Stimulated activated CD8-positive, alpha-beta memory T cell treated with anti-CD3 and anti-CD28 coated beads, Interleukin-15, amount 100 ng/mL, for 1 hour (primary cell): ENCODE results near the gene SLC35F3.
A peak's percentile ranks its signal among the peaks of the same experiment; 100 is the strongest.
"Not testable (repeated sequence)": the region's sequence is repeated elsewhere in the genome, so short reads cannot be mapped to it uniquely, and the experiment has no call there.

ENCODE experiments used
- DNase-seq: peaks from one replicate; pipeline ENCODE4 v3.0.0-alpha.2; 2020; ENCODE audit warnings: low read depth

The SLC35F3 gene

GRCh38 chr1:234321231-234321630, 416.8 kb downstream of the SLC35F3 start:
- no peak for DNase-seq

GRCh38 chr1:234322097-234322496, 417.6 kb downstream of the SLC35F3 start:
- DNase-seq: no peak

DNA sequence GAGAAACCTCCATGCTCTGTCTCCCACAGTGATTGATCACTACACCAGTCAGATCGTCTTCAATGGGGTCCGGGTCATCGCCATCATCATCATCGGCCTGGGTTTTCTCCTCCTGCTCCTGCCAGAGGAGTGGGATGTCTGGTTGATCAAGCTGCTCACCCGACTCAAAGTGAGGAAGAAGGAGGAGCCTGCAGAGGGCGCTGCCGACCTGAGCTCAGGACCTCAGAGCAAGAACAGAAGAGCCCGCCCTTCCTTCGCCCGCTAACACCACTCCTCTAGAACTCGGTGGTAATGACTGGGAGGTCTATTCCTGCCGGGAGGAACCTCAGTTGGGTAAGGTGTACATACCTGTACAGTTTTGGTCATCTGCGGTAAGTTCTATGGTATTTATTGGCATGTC, 418.5 kb downstream of the SLC35F3 start:
- peak; percentile 13 for DNase-seq

- DNase-seq: no peak
Observed at GRCh38 chr1:234324821-234325220, 420.3 kb downstream of the SLC35F3 start.

DNA sequence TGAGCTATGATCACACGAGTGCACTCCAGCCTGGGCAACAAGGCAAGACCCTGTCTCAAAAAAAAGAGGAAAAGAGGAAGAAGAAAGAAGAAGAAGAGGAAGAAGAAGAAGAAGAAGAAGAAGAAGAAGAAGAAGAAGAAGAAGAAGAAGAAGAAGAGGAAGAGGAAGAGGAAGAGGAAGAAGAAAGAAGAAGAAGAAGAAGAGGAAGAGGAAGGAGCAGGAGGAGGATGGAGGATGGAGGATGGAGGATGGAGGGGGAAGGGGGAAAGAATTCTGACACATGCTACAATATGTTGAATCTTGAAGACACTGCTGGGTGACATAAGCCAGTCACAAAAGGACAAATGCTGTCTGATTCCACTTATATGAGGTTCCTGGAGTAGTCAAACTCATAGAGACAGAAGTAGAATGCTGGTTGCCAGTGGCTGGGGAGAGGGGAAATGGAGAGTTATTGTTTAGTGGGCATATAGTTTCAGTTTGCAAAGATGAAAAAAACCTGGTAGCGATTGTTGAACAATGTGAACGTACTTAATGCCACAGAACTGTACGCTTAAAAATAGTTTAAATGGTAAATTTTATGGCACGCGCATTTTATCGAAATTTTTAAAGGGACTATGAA, 421.5 kb downstream of the SLC35F3 start:
- no peak for DNase-seq

GRCh38 chr1:234326497-234327366, 422.3 kb downstream of the SLC35F3 start:
- peak; percentile 52 for DNase-seq

DNA sequence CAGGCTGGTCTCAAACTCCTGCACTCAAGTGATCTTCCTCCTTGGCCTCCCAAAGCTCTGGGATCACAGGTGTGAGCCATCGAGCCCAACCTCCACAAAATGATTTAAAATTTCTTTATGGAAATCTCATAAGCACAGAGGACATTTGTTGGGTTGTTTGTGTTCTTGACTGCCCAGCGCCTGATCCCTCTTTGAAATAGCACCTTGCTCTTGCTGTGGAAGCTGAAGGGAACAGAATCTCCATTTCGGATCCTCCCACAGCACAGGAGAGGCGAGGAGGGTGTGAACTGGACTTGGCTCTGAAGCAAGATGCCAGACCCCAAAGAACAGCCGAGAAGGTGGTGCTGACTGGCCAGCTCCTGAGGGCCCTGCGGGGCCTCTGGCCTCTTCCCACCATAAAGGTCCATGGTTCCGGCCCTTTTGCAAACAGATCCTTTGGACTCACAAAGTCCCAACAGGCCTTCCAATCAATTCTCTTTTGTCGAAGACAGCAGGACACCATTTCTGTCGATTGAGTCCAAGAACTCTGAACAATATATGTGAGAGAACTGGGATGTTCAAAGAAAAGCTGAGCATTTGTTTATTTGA, 423.2 kb downstream of the SLC35F3 start:
- no peak for DNase-seq

- DNase-seq: no peak
Observed at GRCh38 chr1:234330843-234331215, 426.4 kb downstream of the SLC35F3 start.

- no peak for DNase-seq
Observed at GRCh38 chr1:234331507-234331906, 427.0 kb downstream of the SLC35F3 start.

GRCh38 chr1:234336359-234336758, 431.9 kb downstream of the SLC35F3 start:
- no peak for DNase-seq

GRCh38 chr1:234337233-234337632, 432.8 kb downstream of the SLC35F3 start:
- DNase-seq: no peak

DNA sequence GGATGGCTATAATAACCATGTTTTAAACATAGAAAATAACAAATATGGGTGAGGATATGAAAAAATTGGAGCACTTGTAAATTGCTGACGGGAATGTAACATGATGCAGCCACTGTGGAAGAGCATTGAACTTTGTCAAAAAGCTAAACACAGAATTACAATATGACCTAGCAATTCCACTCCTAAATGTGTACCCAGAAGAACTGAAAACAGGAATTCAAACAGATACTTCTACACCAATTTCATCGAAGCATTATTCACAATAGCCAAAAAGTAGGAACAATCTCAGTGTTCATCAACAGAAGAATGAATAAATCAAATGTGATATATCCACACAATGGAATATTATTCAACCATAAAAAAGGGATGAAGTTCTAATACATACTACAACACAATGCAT, 436.1 kb downstream of the SLC35F3 start:
- DNase-seq: no peak

DNA sequence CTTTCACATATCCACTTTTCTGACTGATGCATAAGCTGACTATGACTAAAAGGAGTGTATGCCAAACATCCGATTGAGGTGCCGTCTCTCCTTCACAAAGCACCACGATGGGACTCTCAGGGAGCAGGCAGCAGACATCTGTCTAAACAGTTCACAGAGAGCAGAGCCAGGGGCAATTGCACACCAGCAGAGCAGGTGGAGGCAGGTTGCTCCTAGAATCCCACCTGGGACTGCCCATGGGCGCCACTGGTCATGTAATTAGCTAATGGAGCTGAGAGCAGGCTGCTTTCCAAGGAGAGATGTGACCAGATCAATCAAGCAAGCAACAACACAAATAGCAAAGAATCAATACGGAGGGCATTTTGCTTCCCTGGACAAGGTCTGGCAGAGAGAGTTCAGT, 438.3 kb downstream of the SLC35F3 start:
- DNase-seq: no peak

DNA sequence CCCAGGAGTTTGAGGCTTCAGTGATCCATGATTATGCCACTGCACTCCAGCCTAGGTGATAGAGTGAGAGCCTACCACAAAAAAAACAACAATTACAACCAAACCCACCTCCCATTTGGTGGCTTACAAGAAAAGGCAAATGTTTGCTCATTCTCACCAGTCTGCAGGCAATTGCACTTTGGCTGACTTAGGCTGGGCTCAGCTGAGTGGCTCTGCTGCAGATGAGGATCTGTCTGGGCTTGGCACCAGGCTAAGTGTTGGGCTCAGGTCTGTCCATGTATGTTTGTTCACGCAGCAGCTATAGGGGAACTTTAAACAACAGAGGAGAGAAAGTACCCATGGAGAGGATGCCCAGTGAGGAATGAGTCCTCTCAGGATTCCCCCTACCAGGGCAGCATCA, 440.8 kb downstream of the SLC35F3 start:
- DNase-seq: no peak

DNA sequence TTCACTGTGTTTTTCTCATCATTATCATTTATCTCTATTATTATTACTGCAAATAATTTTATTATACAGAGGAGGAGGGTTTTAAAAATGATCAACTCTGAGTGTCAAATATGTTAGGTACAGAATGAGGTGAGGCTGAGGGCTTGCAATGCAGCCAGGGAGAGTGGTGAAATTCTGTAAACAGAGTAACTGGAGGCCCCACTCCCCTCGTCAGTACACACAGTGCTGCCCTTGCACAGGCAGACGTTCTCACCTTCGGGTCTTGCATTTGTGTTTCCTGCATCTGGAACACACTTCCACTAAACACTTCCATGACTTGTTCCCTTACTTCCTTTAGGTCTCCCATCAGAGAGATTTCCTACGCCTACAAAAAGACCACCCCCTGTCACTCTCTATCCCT, 444.5 kb downstream of the SLC35F3 start:
- no peak for DNase-seq

DNA sequence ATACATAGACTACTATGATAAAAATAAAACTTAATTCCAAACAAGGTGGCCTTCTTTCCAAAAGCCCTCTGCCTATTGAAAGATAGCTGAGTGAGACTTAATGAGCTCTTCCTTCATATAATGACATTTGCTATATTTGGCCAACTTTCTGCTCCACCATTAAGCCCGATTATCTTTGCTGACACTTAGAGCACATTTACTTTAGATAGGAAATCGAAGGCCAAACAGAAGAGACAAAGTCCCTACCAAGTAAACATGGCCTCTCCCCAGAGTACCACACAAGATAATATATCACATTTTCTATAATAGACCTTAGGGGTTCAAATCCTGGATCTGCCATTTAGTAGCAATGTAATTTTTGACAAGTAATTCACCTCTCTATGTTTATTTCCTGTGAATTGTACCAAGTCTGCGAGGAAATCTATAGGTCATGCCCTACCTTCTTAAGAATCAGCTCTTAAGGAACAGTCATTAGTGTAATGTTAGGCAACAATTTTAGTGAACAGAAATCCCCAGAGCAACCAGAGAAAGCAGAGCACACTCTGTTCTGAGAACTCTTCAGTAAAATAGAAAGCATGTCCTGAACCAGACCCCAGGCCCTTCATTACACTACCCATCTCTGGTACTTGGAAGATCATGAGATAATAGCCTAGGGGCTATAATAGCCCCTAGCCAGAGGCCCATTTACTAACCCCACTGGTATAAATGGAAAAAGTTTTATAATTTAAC, 451.5 kb downstream of the SLC35F3 start:
- DNase-seq: no peak

GRCh38 chr1:234356615-234357269, 452.3 kb downstream of the SLC35F3 start:
- not testable (repeated sequence) for DNase-seq

- no peak for DNase-seq
Observed at GRCh38 chr1:234357831-234358230, 453.4 kb downstream of the SLC35F3 start.

DNA sequence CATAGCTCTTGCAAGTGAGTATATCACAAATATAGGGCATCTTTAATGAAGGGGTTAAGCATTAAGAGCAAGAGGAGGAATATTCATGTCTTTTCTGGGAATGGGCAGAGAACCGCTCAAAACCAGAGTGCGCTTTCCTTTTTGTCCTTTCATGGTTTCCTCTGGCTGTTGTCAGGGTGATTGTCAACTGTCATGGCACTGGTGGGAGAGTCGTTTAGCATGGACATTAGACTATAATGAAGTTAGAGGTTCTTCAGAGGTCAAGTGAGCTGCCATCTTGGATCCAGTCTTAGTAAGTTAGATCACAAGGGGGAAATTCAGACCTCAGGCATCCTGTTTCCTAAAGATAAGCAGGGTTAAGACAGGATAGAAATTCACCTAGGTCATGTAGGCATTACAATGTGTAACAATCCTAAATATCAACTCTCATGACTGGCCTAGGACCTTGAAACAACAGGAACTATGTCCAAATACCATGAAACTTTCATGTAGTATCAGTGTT, 456.7 kb downstream of the SLC35F3 start:
- no peak for DNase-seq

DNA sequence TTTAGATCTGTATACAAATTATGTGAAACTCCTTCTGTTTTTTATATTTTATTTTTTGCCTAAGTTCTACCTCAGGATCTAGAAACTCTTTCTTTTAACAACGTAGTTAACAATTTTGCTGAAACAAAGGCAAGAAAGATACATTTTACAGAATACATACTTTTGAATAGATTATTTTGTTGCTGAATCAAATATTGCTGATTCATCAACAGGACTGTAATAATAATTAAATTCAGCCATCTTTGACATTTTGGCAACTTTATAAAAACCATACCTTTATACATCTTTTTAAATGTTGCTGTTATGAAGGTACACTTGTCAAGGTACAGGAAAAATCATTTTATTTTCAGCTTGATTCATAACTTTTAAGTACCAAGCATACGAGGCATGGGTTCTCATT, 458.1 kb downstream of the SLC35F3 start:
- DNase-seq: no peak

GRCh38 chr1:234368320-234369032, 464.0 kb downstream of the SLC35F3 start:
- no peak for DNase-seq
